Activated CD4-positive, alpha-beta memory T cell treated with anti-CD3 and anti-CD28 coated beads, Interleukin-2, amount 10 ng/mL, durations not matched to agents 7 days and 5 days (primary cell): ENCODE results near the gene CD84. TPM values are rescaled to one million over a fixed set of nuclear protein-coding genes. Genes with fewer than 3 reads are reported as not detected.
A peak's percentile ranks its signal among the peaks of the same experiment; 100 is the strongest.
"Not testable (repeated sequence)": the region's sequence is repeated elsewhere in the genome, so short reads cannot be mapped to it uniquely, and the experiment has no call there.

Source experiments
- CTCF ChIA-PET: fragments of 350-600 bp; sonication (Branson Sonifier 250); formaldehyde crosslinking; loops from one replicate; lab custom pipeline; 2021; ENCODE audit warnings: antibody characterized with exemption, inconsistent platforms; lab: Charles Lee
- POLR2A ChIA-PET: fragments of 350-600 bp; sonication (Branson Sonifier 250); formaldehyde crosslinking; loops from one replicate; lab custom pipeline; 2021; ENCODE audit warnings: antibody characterized with exemption; lab: Charles Lee
- DNase-seq: peaks from one replicate; pipeline ENCODE4 v3.0.0-alpha.2; 2020
- H3K27ac Mint-ChIP-seq: one replicate; pipeline ENCODE4 v1.8.0; 2021; ENCODE audit warnings: mild to moderate bottlenecking, mixed read lengths
- H3K27me3 Mint-ChIP-seq: one replicate; pipeline ENCODE4 v1.8.0; 2021; ENCODE audit warnings: mixed read lengths
- H3K36me3 Mint-ChIP-seq: one replicate; pipeline ENCODE4 v1.8.0; 2021; ENCODE audit warnings: low read depth, mixed read lengths
- H3K4me1 Mint-ChIP-seq: one replicate; pipeline ENCODE4 v1.8.0; 2021; ENCODE audit warnings: mixed read lengths
- H3K4me3 Mint-ChIP-seq: one replicate; pipeline ENCODE4 v1.8.0; 2021; ENCODE audit warnings: mild to moderate bottlenecking, mixed read lengths
- H3K9me3 Mint-ChIP-seq: one replicate; pipeline ENCODE4 v1.8.0; 2021; ENCODE audit warnings: mixed read lengths
- total RNA-seq, 2 experiments: library from RNA; stranded (reverse); gene quantifications; one replicate each; pipeline ENCODE4 v1.2.3, GENCODE V29; 2021

CD84 gene
- 10 to 100 TPM; 21.6 to 23.3 TPM for total RNA-seq

GRCh38 chr1:160579216-160579701 lies at the start of gene CD84:
Gene CD84, minus strand, starts transcription at chr1:160579496. Its CDS starts 59 bp downstream, at chr1:160579437.
- Mint-ChIP-seq H3K4me1 (peaks cover 61% of the 10 kb centered on the region), H3K4me3 (peak within 1 kb of the TSS; percentile 81), H3K27me3 (no peaks in the 10 kb centered on the region), H3K9me3 (peaks cover 5% of the 10 kb centered on the region), H3K27ac (peak within 1 kb of the TSS; percentile 88), H3K36me3 (peaks cover 20% of the 10 kb centered on the region)
- ChIA-PET CTCF (interaction anchor here (1.2 to 1.8 kb wide), 4 partner anchors 15 to 151 kb away, joined by 3 to 9 read pairs (median 4); no protein-coding TSS in a partner anchor), POLR2A (interaction anchor here (0.7 to 10.4 kb wide), 7 partner anchors 16 to 150 kb away, joined by 3 to 203 read pairs (median 5); partner anchors contain the start of gene SLAMF6)
- no peak for DNase-seq

- CTCF ChIA-PET = interaction anchor here (0.9 to 3.5 kb wide), 8 partner anchors 9 to 323 kb away, joined by 3 to 23 read pairs (median 4); partner anchors contain the start of gene SLAMF1
- peak; percentile 56 for DNase-seq
- H3K36me3 Mint-ChIP-seq = peaks cover 89% of the 10 kb centered on the region
Observed at GRCh38 chr1:160628799-160629263, 49.5 kb upstream of the CD84 start.

GRCh38 chr1:160627677-160628289 lies 48.5 kb upstream of the CD84 start:
- Mint-ChIP-seq H3K27ac (peak overlapping the region; percentile 99), H3K36me3 (peaks cover 89% of the 10 kb centered on the region), H3K4me1 (peaks cover 96% of the 10 kb centered on the region), H3K4me3 (peak overlapping the region; percentile 62)
- not testable (repeated sequence) for H3K9me3 Mint-ChIP-seq, H3K27me3 Mint-ChIP-seq
- ChIA-PET CTCF (interaction anchor here (0.6 to 2.8 kb wide), 9 partner anchors 9 to 140 kb away, joined by 3 to 23 read pairs (median 3); no protein-coding TSS in a partner anchor), POLR2A (interaction anchor here (0.8 to 15.6 kb wide), 18 partner anchors 9 to 705 kb away, joined by 3 to 362 read pairs (median 10); partner anchors contain the start of genes ITLN2 and SLAMF1)
- peak; percentile 64 for DNase-seq

More at GRCh38 chr1:160628799-160629263, 49.5 kb upstream of the CD84 start:
- H3K27ac Mint-ChIP-seq = peak overlapping the region; percentile 99
- H3K4me1 Mint-ChIP-seq = peaks cover 96% of the 10 kb centered on the region
- POLR2A ChIA-PET = interaction anchor here (0.6 to 15.6 kb wide), 13 partner anchors 9 to 199 kb away, joined by 3 to 362 read pairs (median 14); partner anchors contain the start of gene SLAMF1
- no peaks in the 10 kb centered on the region for H3K27me3 Mint-ChIP-seq
- no peaks in the 10 kb centered on the region for H3K9me3 Mint-ChIP-seq
- peak overlapping the region; percentile 62 for H3K4me3 Mint-ChIP-seq

GRCh38 chr1:160626509-160627342 lies 47.4 kb upstream of the CD84 start:
- CTCF ChIA-PET = interaction anchor here (0.8 to 2.1 kb wide), 9 partner anchors 8 to 81 kb away, joined by 3 to 9 read pairs (median 5); partner anchors contain the start of gene SLAMF1
- Mint-ChIP-seq H3K27me3 (no peaks in the 10 kb centered on the region), H3K4me1 (peaks cover 98% of the 10 kb centered on the region), H3K9me3 (no peaks in the 10 kb centered on the region), H3K36me3 (peaks cover 92% of the 10 kb centered on the region), H3K4me3 (peak overlapping the region; percentile 64), H3K27ac (peak overlapping the region; percentile 99)
- DNase-seq = no peak
- POLR2A ChIA-PET = interaction anchor here (0.8 to 15.6 kb wide), 17 partner anchors 8 to 704 kb away, joined by 3 to 362 read pairs (median 9); partner anchors contain the start of genes CD48, ITLN2 and SLAMF1

- Mint-ChIP-seq H3K27me3 (no peaks in the 10 kb centered on the region), H3K4me3 (peak overlapping the region; percentile 64), H3K36me3 (peaks cover 90% of the 10 kb centered on the region), H3K9me3 (no peaks in the 10 kb centered on the region), H3K27ac (peak overlapping the region; percentile 99), H3K4me1 (peaks cover 97% of the 10 kb centered on the region)
- CTCF ChIA-PET = interaction anchor here (1.2 to 2.1 kb wide), 6 partner anchors 7 to 50 kb away, joined by 3 to 9 read pairs (median 6); partner anchors contain the start of gene SLAMF1
- POLR2A ChIA-PET = interaction anchor here (0.8 to 15.6 kb wide), 15 partner anchors 8 to 85 kb away, joined by 3 to 362 read pairs (median 13); partner anchors contain the start of genes CD48 and SLAMF1
- peak; percentile 64 for DNase-seq
Observed at GRCh38 chr1:160625725-160626498, 46.6 kb upstream of the CD84 start.

GRCh38 chr1:160625321-160625720 lies 46.0 kb upstream of the CD84 start:
- POLR2A ChIA-PET = interaction anchor here (0.8 to 15.6 kb wide), 10 partner anchors 7 to 102 kb away, joined by 3 to 362 read pairs (median 10); partner anchors contain the start of genes CD48, SLAMF1 and SLAMF6
- peak overlapping the region; percentile 21 for H3K4me3 Mint-ChIP-seq
- H3K9me3 Mint-ChIP-seq = no peaks in the 10 kb centered on the region
- DNase-seq = no peak
- CTCF ChIA-PET = interaction anchor here (1.5 kb wide), 1 partner anchor 50 kb away, joined by 3 read pairs; no protein-coding TSS in a partner anchor
- peaks cover 92% of the 10 kb centered on the region for H3K4me1 Mint-ChIP-seq
- H3K27me3 Mint-ChIP-seq = no peaks in the 10 kb centered on the region
- H3K27ac Mint-ChIP-seq = peak overlapping the region; percentile 99
- H3K36me3 Mint-ChIP-seq = peaks cover 86% of the 10 kb centered on the region

GRCh38 chr1:160624464-160624863 lies 45.2 kb upstream of the CD84 start:
- Mint-ChIP-seq H3K27me3 (no peaks in the 10 kb centered on the region), H3K36me3 (peaks cover 88% of the 10 kb centered on the region), H3K4me3 (peak overlapping the region; percentile 67), H3K9me3 (no peaks in the 10 kb centered on the region), H3K27ac (peak overlapping the region; percentile 99), H3K4me1 (peaks cover 91% of the 10 kb centered on the region)
- ChIA-PET POLR2A (interaction anchor here (1.1 to 15.6 kb wide), 10 partner anchors 8 to 102 kb away, joined by 3 to 362 read pairs (median 12); partner anchors contain the start of genes CD48, SLAMF1 and SLAMF6), CTCF (interaction anchor here (1.5 to 3.9 kb wide), 3 partner anchors 22 to 57 kb away, joined by 3 to 16 read pairs (median 14); partner anchors contain the start of gene SLAMF1)
- no peak for DNase-seq

GRCh38 chr1:160623862-160624261 lies 44.6 kb upstream of the CD84 start:
- POLR2A ChIA-PET = interaction anchor here (1.3 to 15.6 kb wide), 8 partner anchors 9 to 88 kb away, joined by 9 to 362 read pairs (median 16); partner anchors contain the start of genes CD48 and SLAMF1
- no peaks in the 10 kb centered on the region for H3K27me3 Mint-ChIP-seq
- H3K27ac Mint-ChIP-seq = peak overlapping the region; percentile 99
- peaks cover 93% of the 10 kb centered on the region for H3K4me1 Mint-ChIP-seq
- peaks cover 92% of the 10 kb centered on the region for H3K36me3 Mint-ChIP-seq
- H3K4me3 Mint-ChIP-seq = peak overlapping the region; percentile 67
- CTCF ChIA-PET = interaction anchor here (1.0 to 3.9 kb wide), 4 partner anchors 10 to 58 kb away, joined by 3 to 16 read pairs (median 8); partner anchors contain the start of gene SLAMF1
- DNase-seq = no peak
- H3K9me3 Mint-ChIP-seq = peaks cover 5% of the 10 kb centered on the region

GRCh38 chr1:160623227-160623633 lies 43.9 kb upstream of the CD84 start:
- H3K27me3 Mint-ChIP-seq = no peaks in the 10 kb centered on the region
- ChIA-PET CTCF (interaction anchor here (1.0 to 3.9 kb wide), 9 partner anchors 10 to 145 kb away, joined by 3 to 16 read pairs (median 8); partner anchors contain the start of gene SLAMF1), POLR2A (interaction anchor here (0.8 to 15.6 kb wide), 18 partner anchors 9 to 423 kb away, joined by 3 to 362 read pairs (median 8); partner anchors contain the start of genes CD48 and SLAMF1)
- peak overlapping the region; percentile 99 for H3K27ac Mint-ChIP-seq
- H3K4me1 Mint-ChIP-seq = peaks cover 91% of the 10 kb centered on the region
- peaks cover 90% of the 10 kb centered on the region for H3K36me3 Mint-ChIP-seq
- DNase-seq = no peak
- peaks cover 5% of the 10 kb centered on the region for H3K9me3 Mint-ChIP-seq
- peak overlapping the region; percentile 67 for H3K4me3 Mint-ChIP-seq

- ChIA-PET CTCF (interaction anchor here (0.8 to 3.9 kb wide), 11 partner anchors 8 to 146 kb away, joined by 3 to 16 read pairs (median 8); partner anchors contain the start of gene SLAMF1), POLR2A (interaction anchor here (0.8 to 15.6 kb wide), 21 partner anchors 10 to 424 kb away, joined by 3 to 362 read pairs (median 6); partner anchors contain the start of genes CD48, DCAF8 and SLAMF1)
- peak overlapping the region; percentile 99 for H3K27ac Mint-ChIP-seq
- H3K4me3 Mint-ChIP-seq = peak overlapping the region; percentile 4
- H3K27me3 Mint-ChIP-seq = no peaks in the 10 kb centered on the region
- H3K36me3 Mint-ChIP-seq = peaks cover 90% of the 10 kb centered on the region
- peaks cover 91% of the 10 kb centered on the region for H3K4me1 Mint-ChIP-seq
- peaks cover 5% of the 10 kb centered on the region for H3K9me3 Mint-ChIP-seq
- no peak for DNase-seq
Observed at GRCh38 chr1:160622501-160623226, 43.4 kb upstream of the CD84 start.
